ENCODE results near the gene CPXM1.

DNA sequence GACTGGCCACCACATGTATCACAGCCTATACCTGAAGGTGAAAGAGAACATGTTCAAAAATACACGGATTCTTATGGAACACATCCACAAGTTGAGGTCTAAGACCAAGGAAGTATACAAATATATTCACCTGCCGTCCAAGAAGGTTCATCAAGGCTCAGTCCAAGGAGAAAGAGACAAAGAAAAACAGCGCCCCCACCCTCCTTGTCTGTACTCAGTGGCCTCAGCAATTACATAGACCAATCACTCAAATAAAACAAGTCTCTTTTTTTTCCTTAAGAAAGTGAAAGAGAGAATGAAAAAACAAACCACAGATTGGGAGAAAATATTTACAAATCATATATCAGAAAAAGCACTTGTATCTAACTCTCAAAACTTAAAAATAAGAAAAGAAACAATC lies 19.5 kb downstream of the CPXM1 start:
- TF ChIP-seq ZNF274 (IDR thresholded peaks at IDR 0.05; ENCODE audit: low read depth, low read length) = no peak
- TF ChIP-seq SUZ12 (IDR thresholded peaks at IDR 0.05; ENCODE audit: extremely low read depth, insufficient read depth, insufficient read length) = no peak
